ENCODE data around the gene SUSD4.

- TF ChIP-seq CTCF (IDR thresholded peaks at IDR 0.05) (no peak), POLR2A (IDR thresholded peaks at IDR 0.05) (no peak)
Observed at GRCh38 chr1:223217781-223218180, 146.2 kb downstream of the SUSD4 start.

Data from uterus (tissue), 2 donors.